ENCODE measurements around the gene EIF4B. TPM values are rescaled to one million over a fixed set of nuclear protein-coding genes. Genes with fewer than 3 reads are reported as not detected.
"Not testable (repeated sequence)": the region's sequence is repeated elsewhere in the genome, so short reads cannot be mapped to it uniquely, and the experiment has no call there.

Gene EIF4B
- total RNA-seq, 1 experiment from 2014 or later: 445 TPM

DNA sequence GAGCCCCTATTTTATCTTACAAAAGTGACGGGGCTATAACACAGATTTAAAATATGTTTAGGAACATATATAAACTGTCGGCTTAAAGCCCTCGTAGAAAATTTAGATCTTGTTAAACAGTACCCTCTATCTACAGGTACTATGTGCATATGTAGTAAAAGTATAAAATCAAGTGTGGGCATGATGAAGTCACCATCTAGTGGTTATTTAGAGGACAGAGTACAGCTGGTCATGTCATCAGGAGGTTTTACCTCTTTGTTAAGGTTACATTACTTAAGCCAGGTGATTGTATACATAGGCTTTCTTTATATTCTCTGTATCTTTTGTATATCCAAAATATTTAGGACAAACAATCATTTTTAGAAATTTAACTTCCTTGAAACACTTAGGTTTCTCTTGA, 25.4 kb downstream of the EIF4B start:
- H3K27me3 ChIP-seq (replicated peaks; ENCODE audit: control insufficient read depth, insufficient read depth, low read length): no peaks in the 10 kb centered on the region
- H3K36me3 ChIP-seq (ENCODE audit: control insufficient read depth, insufficient read depth, low read length): peaks cover under 1% of the 10 kb centered on the region; the same call in 1 of the 2 replicates
- ChIA-PET CTCF (interaction anchor here (1.2 kb wide), 1 partner anchor 147 kb away, joined by 4 read pairs; no protein-coding TSS in a partner anchor), POLR2A (interaction anchor here (1.0 kb wide), 1 partner anchor 25 kb away, joined by 5 read pairs; no protein-coding TSS in a partner anchor)
- Mint-ChIP-seq H3K4me1 (ENCODE audit: low read depth, unreplicated experiment) (no peaks in the 10 kb centered on the region), H3K27me3 (ENCODE audit: insufficient read depth, unreplicated experiment) (no peaks in the 10 kb centered on the region), H3K9me3 (ENCODE audit: unreplicated experiment) (no peaks in the 10 kb centered on the region), H3K27ac (ENCODE audit: unreplicated experiment) (no peak overlapping the region), H3K36me3 (ENCODE audit: insufficient read depth, unreplicated experiment) (peaks cover 94% of the 10 kb centered on the region), H3K4me3 (ENCODE audit: unreplicated experiment) (no peak overlapping the region)
- TF ChIP-seq, protein P1, sequence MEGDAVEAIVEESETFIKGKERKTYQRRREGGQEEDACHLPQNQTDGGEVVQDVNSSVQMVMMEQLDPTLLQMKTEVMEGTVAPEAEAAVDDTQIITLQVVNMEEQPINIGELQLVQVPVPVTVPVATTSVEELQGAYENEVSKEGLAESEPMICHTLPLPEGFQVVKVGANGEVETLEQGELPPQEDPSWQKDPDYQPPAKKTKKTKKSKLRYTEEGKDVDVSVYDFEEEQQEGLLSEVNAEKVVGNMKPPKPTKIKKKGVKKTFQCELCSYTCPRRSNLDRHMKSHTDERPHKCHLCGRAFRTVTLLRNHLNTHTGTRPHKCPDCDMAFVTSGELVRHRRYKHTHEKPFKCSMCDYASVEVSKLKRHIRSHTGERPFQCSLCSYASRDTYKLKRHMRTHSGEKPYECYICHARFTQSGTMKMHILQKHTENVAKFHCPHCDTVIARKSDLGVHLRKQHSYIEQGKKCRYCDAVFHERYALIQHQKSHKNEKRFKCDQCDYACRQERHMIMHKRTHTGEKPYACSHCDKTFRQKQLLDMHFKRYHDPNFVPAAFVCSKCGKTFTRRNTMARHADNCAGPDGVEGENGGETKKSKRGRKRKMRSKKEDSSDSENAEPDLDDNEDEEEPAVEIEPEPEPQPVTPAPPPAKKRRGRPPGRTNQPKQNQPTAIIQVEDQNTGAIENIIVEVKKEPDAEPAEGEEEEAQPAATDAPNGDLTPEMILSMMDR (IDR thresholded peaks at IDR 0.05; ENCODE audit: insufficient read depth in 1 of 2, low read depth in 1 of 2, low read length in 1 of 2, severe bottlenecking in 1 of 2, unreplicated experiment in 1 of 2): no peak
- intact Hi-C loops (cut with micrococcal nuclease; ENCODE audit: unreplicated experiment): no loop called here
- no peak overlapping the region for H3K4me3 ChIP-seq (ENCODE audit: low read depth, low read length)
- BruUV-seq (replicated peaks): no TSS peak
- no peaks in the 10 kb centered on the region for H3K4me1 ChIP-seq
- DNase-seq: no peak
- H3K9me3 ChIP-seq: no peaks in the 10 kb centered on the region

- intact Hi-C loops (cut with micrococcal nuclease; ENCODE audit: unreplicated experiment): not testable (repeated sequence)
These were observed 27.6 kb downstream of the EIF4B start for GRCh38 chr12:53033832-53034231.

GRCh38 chr12:53034459-53034858, 28.2 kb downstream of the EIF4B start:
- no TSS peak for BruUV-seq (replicated peaks)
- no peaks in the 10 kb centered on the region for H3K4me1 ChIP-seq

More at GRCh38 chr12:53033832-53034231, 27.6 kb downstream of the EIF4B start:
- POLR2A ChIA-PET; H3K4me1 ChIP-seq; H3K4me3 Mint-ChIP-seq (ENCODE audit: unreplicated experiment); H3K9me3 ChIP-seq; H3K4me3 ChIP-seq (ENCODE audit: low read depth, low read length); H3K27ac Mint-ChIP-seq (ENCODE audit: unreplicated experiment); H3K27me3 ChIP-seq (replicated peaks; ENCODE audit: control insufficient read depth, insufficient read depth, low read length); DNase-seq; CTCF ChIA-PET; BruUV-seq (replicated peaks); H3K36me3 ChIP-seq (ENCODE audit: control insufficient read depth, insufficient read depth, low read length); H3K4me1 Mint-ChIP-seq (ENCODE audit: low read depth, unreplicated experiment); H3K27me3 Mint-ChIP-seq (ENCODE audit: insufficient read depth, unreplicated experiment); H3K9me3 Mint-ChIP-seq (ENCODE audit: unreplicated experiment): not testable (repeated sequence)
- peaks cover 94% of the 10 kb centered on the region for H3K36me3 Mint-ChIP-seq (ENCODE audit: insufficient read depth, unreplicated experiment)

More at GRCh38 chr12:53034459-53034858, 28.2 kb downstream of the EIF4B start:
- Mint-ChIP-seq H3K9me3 (ENCODE audit: unreplicated experiment) (no peaks in the 10 kb centered on the region), H3K36me3 (ENCODE audit: insufficient read depth, unreplicated experiment) (peaks cover 96% of the 10 kb centered on the region), H3K27ac (ENCODE audit: unreplicated experiment) (no peak overlapping the region), H3K4me1 (ENCODE audit: low read depth, unreplicated experiment) (no peaks in the 10 kb centered on the region), H3K4me3 (ENCODE audit: unreplicated experiment) (no peak overlapping the region), H3K27me3 (ENCODE audit: insufficient read depth, unreplicated experiment) (no peaks in the 10 kb centered on the region)
- intact Hi-C loops (cut with micrococcal nuclease; ENCODE audit: unreplicated experiment): no loop called here
- CTCF ChIA-PET: no interaction called here
- Histone ChIP-seq H3K27me3 (replicated peaks; ENCODE audit: control insufficient read depth, insufficient read depth, low read length) (no peaks in the 10 kb centered on the region), H3K36me3 (ENCODE audit: control insufficient read depth, insufficient read depth, low read length) (peaks cover 8% of the 10 kb centered on the region), H3K9me3 (no peaks in the 10 kb centered on the region), H3K4me3 (ENCODE audit: low read depth, low read length) (no peak overlapping the region)
- no peak for DNase-seq
- POLR2A ChIA-PET: no interaction called here
- TF ChIP-seq, protein P1 (IDR thresholded peaks at IDR 0.05; ENCODE audit: insufficient read depth in 1 of 2, low read depth in 1 of 2, low read length in 1 of 2, severe bottlenecking in 1 of 2, unreplicated experiment in 1 of 2): no peak
